ENCODE data around the gene RPS5.
"Not testable (repeated sequence)": the region's sequence is repeated elsewhere in the genome, so short reads cannot be mapped to it uniquely, and the experiment has no call there.

RPS5 gene

DNA sequence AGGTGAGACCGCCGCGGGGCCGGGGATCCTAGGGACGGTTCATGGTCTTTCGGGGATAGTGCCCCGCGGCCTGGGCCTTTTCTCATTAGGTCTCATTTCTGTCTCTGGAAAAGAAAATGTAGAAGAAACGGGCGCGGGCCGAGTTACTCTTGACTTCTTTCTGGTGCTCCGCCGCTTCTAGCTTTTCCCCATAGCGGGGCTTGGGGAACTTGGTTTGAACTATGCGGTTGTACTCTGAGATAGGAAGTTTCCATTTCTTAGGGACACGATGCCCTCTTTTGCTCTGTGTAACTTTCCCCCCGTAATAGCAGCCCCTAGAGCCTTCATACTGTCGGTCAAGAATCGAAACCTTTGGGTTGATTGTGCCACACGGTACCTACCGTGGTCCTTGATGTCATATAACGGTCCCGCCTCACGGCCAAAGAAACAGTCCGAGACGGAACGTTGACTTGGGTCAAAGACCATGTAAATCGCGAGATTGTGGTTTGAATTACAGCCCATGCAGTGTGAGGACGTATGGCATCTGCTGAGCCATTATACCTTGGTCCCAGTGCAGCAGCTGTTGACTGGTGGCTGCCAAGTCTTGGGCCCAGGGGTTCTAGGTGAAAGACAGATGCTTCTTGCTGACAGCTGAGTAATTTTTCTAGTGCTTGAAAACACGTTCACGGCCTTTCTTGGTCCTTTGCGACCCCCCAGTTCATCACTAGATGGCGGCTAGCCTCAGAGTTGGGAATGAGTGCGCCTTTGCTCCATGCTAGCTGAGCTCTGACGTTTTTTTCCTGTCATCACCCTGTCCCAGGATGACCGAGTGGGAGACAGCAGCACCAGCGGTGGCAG, 487 bp downstream of the RPS5 start:
- DNase-seq: no peak

DNA sequence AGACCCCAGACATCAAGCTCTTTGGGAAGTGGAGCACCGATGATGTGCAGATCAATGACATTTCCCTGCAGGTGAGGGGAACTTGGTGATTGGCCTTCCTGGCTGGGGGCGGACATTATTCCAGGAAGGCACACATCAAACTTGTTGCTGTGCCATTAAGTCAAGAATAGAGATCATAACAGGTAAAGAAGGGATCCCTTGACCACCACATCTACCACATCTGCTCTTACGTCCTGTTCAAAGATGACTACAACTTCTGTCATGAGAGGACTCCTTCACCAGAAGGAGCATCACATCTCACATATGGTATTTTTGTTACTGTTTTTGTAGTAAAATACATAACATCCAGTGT, 1.1 kb downstream of the RPS5 start:
- no peak for DNase-seq

DNA sequence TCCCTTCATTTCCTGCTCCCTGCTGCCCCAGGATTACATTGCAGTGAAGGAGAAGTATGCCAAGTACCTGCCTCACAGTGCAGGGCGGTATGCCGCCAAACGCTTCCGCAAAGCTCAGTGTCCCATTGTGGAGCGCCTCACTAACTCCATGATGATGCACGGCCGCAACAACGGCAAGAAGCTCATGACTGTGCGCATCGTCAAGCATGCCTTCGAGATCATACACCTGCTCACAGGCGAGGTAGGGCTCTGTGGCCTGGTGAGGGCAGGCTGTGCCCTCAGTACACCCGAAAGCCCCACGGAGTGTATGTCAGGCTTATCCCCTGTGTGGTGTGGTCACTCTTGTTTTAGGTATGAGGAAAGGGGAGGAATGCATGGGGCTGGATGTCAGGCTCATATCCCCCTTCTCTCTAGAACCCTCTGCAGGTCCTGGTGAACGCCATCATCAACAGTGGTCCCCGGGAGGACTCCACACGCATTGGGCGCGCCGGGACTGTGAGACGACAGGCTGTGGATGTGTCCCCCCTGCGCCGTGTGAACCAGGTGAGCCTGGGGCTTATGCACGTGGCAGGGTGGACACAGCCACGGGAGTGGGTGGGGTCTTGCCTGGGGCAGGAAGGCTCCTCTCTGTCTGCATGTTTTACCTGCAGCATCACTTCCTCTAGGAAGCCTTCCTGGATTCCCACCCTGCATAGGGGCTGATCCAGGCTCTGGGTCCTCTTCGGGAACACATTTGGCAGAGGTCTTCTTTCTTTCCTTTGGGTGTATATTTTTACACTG, 6.1 kb downstream of the RPS5 start:
- no peak for DNase-seq

DNA sequence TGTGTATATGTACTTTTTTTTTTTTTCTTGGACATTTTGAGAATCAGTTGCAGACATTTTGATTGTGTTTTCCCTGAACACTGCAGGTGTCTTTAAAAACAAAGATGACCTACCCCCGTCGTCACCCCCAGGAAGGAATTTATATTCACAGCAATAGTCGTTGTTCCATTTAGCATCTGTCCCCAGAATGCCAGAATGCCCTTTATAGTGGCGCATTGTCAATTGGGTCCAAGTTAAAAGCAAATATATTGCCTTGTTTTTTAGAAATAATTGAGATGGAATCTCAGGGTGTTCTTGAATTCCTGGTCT, 6.6 kb downstream of the RPS5 start:
- DNase-seq: no peak

DNA sequence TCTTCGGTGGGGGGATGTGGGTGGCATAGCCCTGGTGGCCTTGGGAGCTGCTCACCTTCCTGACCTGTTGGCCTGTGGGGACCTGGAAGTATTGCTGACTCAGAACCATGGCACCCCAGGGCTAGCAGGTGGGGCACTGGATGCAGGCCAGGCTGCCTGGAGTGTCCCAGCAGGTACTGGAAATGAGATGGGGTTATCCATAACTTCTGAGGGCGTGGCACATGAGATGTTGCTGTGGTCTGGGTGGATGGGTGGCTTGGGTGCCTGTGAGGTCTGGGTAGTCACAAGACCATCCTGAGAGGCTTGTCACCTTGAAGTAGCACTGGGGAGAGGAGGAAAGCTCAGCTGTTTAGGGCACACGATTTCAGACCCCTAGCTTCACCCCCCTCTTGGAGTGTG, 7.8 kb downstream of the RPS5 start:
- DNase-seq: no peak

DNA sequence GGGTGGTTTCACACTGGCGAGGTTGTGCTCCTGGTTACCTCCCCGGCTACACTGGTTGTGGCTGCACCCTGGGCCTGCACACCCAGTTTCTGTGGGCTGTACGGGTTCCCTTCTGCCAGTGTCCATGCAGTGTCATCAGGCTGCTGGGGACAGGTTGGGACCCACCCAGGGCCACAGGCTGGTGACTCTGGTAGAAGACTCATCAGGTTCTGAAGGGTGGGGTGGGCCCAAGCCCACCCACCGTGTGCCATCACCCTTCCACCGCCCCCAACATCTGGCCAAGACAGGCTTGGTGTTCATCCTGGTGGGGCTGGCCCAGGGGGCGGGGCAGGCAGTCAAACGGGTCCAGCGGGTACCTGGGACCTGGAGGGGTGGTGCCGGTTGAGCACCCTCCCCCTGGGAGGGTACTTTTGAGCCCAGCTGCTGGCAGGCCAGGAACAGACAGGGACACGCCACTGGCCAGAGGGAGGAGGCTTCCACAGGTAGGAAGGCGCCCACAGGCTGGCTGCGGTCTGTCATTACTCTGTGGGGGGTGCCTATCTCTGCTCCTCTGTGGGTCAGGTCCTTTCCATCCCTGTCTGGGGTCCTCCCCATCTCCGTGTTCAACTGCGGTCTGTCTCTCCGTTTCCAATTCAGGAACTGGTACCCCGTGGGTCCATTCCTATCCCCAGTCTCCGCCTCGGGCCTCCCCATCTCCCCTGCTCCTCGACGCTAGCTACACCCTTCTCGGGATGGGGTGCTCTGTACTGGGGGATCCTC, 8.3 kb downstream of the RPS5 start, which contains the start of gene RNF225:
TSS of gene RNF225 (plus strand) at position 437 of the 759 bp plus-strand sequence. CDS start 434 bp downstream, outside the sequence.
- no peak for DNase-seq

DNA sequence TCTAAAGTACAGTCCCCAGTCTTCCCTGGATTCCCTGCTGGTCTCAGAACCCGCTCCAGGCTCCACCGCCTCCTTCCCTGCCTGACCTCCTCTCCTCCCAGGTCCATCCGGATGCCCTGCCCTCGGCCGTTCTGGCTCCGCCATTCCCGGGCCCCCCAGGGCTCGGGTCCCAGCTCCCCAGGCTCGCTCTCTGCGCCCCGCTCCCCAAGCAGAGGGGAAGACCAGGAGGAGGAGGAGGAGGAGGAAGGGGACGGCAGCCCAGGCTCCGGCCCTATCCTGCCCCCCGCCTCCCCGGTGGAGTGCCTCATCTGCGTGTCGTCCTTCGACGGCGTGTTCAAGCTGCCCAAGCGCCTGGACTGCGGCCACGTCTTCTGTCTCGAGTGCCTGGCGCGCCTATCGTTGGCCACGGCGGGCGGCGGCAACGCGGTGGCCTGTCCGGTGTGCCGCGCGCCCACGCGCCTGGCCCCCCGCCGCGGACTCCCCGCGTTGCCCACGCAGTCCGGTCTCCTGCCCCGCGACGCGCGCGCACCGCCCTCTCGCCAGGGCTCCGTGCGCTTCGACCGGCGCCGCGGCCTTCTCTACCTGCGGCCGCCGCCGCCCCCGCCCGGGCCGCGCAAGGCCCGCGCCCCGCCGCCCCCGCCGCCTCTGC, 9.0 kb downstream of the RPS5 start:
- DNase-seq: no peak

DNA sequence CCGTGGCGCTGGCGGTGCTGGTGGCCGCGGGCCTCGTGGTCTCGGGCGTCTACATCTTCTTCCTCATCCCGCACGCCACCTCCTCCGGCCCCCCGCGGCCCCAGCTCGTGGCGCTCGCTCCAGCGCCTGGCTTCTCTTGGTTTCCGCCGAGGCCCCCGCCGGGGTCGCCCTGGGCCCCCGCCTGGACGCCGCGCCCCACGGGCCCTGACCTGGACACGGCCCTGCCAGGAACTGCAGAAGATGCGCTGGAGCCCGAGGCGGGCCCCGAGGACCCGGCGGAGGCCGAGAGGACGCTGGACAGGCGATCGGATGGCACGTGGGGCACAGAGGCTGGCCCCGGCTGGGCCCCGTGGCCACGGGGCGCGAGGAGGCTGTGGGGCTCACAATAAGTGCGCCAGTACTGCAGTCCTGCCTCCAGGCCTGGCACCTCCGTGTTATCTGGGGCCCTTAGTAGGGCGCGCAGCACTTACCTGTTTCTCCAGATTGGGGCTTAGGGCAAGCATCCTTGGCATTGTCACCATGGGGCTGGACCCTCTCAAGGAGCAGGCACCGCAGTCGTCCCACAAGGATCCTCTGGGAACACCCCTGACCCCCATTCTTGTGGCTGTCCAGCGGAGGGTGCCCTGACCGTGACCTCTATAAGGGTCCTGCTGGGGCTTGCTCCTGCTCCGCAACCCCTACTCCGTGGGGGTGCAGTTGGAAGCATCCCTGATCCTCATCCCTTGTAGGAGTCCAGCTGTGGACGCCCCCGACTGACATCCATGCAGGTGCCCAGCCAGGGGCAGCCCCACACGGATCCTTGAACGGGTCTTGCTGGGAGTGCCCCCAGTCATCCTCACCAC, 9.8 kb downstream of the RPS5 start:
- DNase-seq: no peak

DNA sequence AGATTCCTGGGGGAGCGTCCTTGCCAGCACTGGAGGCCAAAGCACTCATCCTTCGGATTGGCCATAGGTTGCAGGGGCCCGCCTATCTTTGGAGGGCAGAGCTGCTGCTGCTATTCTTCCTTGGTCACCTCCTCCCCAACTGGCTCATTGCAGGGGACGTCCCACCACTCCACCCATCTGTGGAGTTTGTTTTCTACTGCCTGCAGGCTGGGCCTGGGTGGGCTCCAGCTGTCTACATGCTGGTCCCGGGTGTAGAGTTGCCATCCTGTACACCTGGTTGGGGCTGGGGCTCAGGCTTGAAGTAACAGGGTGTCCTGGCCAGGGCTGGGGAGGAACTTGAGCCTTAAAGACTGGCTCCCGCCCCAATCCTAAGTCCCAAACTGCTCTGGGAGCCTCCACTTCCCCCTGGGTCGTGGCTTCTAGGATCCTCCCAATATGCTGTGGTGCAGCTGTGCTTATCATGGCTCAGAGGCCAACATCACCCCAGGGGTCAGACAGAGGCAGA, 10.5 kb downstream of the RPS5 start:
- DNase-seq: no peak

DNA sequence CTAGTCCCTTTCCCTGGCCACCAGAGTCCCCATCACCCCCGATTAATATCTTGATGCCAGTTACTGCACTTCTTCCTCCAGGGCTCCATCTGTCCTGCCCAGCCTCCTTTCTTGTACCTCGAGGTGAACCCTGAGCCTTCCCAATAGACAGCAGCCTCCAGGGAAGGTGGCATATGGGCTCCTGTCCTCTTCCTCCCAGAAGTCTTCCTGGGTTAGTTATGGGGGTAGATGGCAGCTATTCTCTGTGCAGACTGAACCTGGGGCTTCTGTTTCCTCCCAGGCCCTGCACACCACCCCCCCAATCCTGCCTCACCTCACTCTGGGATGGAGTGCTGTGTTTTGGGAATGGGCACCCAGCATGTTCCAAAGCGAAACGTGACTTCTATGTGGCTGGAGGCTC, 11.0 kb downstream of the RPS5 start:
- no peak for DNase-seq

DNA sequence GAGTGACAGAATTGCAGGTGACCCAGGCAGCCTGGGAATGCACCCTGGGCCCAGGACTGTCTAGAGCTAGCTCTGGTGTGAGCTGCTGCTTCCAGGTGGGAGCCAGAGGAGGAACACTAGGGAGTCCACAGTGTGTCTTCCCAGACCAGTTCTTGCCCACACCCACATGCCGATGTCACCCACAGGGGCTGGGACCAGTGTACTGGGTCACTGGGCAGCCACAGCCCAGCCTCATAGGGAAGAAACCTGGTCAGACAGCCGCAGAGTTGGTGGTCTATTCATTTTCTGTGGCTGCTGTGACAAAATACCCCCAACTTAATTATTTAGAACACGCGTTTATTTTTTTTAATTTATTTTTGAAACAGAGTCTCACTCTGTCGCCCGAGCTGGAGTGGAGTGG, 11.5 kb downstream of the RPS5 start:
- DNase-seq: no peak

DNA sequence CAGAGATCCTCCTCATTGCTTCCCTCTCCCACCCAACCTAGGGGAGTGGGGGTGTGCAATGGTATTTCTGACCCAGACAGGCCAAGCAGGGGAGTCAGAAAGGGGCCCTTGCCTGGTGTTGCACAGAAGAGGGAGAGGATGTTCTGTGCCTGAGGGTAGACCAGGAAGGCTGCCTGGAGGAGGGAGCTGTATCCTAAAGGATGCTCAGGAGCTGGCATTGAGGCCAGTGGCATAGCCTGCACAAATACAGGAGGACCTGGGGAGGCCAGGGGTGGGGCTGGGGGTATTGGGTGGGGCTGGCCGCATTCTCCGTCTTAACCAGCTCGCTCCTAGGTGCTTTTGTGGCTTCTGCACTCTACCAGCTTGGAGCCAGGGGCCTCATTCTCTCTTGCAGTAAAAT, 12.8 kb downstream of the RPS5 start:
- no peak for DNase-seq

DNA sequence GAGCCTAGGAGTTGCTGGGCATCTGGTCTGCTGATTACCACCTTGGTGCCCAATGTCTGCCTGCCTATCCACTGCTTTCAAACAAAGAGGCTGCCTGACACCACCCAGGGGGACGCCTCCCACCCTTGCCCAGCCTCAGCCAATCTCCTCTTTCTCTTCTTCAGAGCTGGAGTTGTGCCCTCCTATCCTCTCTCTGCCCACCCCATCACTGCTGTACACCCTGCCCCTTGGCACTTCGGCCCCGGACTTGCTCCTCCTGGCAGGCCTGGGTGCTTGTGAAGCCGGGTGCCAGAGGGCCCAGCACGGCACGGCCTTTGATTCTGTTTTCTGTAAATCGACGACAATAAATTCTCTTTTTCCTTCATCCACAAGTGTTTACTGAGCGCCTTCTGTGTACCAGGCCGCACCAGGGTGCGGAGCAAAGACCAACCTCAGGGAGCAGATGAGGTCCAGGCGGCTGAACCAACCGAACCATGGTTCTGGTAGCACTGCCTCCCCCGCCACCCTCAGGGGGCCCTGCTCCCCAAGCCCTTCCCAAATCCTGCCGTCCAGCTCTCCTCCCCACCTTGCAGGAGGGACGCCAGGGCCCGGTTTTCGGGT, 13.3 kb downstream of the RPS5 start:
- no peak for DNase-seq

DNA sequence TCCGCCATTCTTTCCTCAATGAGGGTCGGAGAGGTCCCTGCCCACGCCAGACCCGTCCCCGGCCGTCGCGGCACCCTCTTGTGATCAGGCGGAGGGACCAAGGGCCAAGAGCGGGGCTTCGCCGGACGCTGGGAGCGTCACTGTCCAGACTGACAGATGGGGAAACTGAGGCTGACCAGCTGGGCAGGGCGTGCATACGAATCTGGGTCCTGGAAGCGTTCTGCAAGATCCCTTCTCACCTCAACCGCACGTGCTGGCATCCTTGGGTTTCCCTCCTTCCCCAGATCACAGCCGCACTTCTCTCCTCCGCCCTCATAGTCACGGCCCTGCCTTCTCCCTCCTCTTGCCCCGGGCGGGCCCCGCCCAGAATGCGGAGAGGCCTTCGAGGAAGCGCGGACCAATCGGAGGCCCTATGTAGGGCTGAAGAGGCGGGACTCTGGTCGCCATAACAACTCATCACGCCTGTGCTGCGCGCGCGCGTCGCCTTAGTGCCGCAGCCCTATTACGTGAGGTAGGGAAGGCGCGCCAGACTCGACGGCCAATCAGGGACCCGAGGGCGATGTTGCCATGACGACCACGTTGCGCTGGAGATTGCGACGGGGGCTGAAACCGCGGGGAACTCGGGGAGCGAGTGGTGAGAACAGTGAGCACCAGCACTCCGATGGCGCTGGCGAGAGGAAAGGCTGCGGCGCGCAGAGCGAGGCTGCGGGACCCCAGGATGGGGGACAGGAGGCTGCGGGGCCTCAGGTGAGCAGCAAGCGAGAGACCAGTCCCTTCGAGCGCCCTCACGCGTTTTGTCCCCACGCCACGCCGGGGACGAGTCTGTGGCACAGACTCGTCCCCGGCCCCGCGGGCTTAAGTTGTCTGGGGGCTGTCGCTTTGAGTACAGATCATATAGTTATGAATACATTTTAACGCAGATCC, 14.1 kb downstream of the RPS5 start:
- DNase-seq: peak; percentile 98

DNA sequence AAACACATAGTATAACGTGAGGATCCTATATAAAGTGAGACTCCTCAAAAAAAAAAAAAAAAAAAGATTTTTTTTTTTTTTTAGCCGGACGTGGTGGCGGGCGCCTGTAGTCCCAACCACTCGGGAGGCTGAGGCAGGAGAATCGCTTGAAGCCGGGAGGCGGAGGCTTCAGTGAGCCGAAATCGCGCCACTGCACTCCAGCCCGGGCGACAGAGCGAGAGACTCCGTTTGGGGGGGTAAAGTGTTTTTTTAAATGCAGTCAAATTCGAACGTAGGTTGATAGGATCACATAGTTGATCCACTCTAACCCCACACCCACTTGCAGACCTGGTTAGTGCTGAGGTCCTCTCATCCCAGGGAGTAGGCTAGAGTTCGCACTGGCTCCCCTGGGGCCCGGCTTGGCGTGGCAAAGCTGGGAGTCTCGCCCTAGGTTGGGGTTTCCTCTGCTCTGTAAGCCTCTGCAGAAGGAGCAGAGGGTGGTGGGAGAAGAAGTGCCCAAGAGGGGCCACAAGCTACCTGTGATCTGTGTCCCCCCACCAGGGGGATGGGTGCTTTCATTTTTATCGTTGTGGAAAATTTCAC, 14.9 kb downstream of the RPS5 start:
- DNase-seq: no peak

DNA sequence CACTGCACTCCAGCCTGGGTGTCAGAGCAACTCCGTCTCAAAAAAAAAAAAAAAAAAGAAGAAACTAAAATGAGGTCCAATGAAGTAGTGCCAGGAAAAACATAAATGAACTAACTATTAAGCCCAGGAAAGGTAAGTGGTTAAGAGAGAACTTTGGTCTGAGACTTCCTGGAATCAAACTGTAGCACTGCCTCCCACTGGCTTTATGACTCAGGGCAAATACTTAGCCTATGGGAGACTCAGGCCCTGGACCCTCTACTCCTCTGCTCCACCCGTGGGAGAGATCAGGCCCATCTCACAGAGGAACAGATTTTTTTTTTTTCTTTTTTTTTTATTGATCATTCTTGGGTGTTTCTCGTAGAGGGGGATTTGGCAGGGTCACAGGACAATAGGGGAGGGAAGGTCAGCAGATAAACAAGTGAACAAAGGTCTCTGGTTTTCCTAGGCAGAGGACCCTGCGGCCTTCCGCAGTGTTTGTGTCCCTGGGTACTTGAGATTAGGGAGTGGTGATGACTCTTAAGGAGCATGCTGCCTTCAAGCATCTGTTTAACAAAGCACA, 16.9 kb downstream of the RPS5 start:
- DNase-seq: not testable (repeated sequence)

DNA sequence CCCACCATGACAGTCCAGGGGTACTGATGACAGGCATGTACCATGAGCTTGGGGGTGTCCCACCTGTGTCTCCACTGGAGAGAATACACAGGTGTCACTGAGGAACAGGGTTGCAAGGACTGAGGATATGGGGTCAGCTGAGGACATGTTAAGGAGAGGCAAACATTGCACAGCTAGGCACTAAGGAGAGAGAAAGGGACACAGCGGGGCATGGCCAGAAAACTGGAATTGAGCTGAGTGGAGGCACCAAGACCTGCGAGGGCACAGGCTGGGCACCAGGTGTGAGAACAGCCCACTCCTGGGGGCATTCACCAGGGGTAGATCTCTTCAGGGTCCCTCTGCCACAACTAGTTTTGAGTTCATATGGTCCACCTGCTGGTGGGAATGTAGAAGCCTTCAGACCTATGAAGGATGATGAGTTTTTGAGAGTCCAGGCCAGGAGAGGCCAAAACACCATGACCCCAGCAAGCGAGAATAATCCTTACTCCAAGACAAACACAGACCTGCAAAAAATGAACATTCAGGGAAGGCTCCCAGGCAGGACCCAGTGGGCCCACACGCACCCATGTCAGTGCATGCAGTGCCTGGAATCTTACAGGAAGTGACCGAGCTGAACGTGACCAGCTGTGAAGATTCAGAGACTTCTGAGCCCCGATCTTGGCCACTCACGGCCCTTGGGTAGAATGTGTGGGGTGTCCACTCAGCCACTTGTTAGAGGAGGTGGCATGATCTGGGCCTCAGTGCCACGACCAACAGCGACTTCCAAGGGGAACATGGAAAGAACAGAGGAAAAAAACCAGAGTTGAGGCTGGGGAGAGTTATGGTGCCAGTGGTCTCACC, 20.0 kb downstream of the RPS5 start:
- no peak for DNase-seq

DNA sequence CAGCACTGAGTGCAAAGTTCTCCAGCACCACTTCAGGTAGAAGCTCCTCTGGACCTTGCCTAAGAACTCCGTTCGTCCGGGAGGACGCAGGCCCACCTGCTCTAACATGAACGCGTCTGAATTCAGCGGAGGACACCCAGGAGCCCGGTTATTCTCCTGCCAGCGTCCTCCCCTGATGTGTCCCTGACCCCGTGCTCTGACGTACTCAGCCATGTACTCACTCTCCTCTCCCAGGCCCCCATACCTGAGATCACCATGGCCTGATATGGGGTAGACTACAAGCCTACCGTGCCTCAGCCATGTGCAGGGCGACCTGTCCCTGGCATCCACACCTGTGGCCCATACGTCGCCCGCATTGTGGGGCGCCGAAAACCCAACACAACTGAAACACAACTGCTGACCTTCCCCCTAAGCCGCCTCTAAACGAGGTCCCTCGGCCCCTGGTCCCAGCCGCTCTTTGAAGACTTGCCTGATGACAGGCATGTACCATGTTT, 20.6 kb downstream of the RPS5 start:
- DNase-seq: no peak

All from activated CD4-positive, CD25-positive, alpha-beta regulatory T cell treated with anti-CD3 and anti-CD28 coated beads, Interleukin-2, amount 50 U/mL, for 72 hours (primary cell).